Liver (tissue), 9 donors: Measurements from ENCODE around the gene ZC3HAV1. TPM values are rescaled to one million over a fixed set of nuclear protein-coding genes. Genes with fewer than 3 reads are reported as not detected.

Source experiments
- DNase-seq: peaks from one replicate; pipeline ENCODE4 v3.0.0-alpha.2; 2017; ENCODE audit warnings: low spot score
- H3K27ac ChIP-seq, 2 donors: one replicate each; pipeline ENCODE4 v1.7.0; 2013; ENCODE audit warnings: inconsistent platforms in 2 of 2, low read length in 2 of 2, control low read depth in 1 of 2, low read depth in 1 of 2, mild to moderate bottlenecking in 1 of 2
- H3K27me3 ChIP-seq, 4 donors: one replicate each; pipeline versions ENCODE4 v1.6.1 to v1.7.0; 2013; ENCODE audit warnings: low read length in 3 of 4, inconsistent platforms in 1 of 4, mild to moderate bottlenecking in 1 of 4, moderate library complexity in 1 of 4; ENCODE audit not compliant: control insufficient read depth in 4 of 4, insufficient read depth in 4 of 4
- H3K36me3 ChIP-seq, 4 donors: one replicate each; pipeline versions ENCODE4 v1.6.1 to v1.7.0; 2013; ENCODE audit warnings: low read length in 3 of 4, mild to moderate bottlenecking in 3 of 4, low read depth in 1 of 4, moderate library complexity in 1 of 4; ENCODE audit not compliant: control insufficient read depth in 4 of 4, insufficient read depth in 3 of 4
- H3K4me1 ChIP-seq, 4 donors: one replicate each; pipeline versions ENCODE4 v1.6.1 to v1.7.0; 2013; ENCODE audit warnings: low read length in 3 of 4, mild to moderate bottlenecking in 3 of 4, moderate library complexity in 1 of 4; ENCODE audit not compliant: control insufficient read depth in 4 of 4, insufficient read depth in 4 of 4
- H3K4me3 ChIP-seq, 3 donors: one replicate each; pipeline versions ENCODE4 v1.6.1 to v1.7.0; 2013; ENCODE audit warnings: low read length in 3 of 3, control low read depth in 1 of 3, low read depth in 1 of 3, mild to moderate bottlenecking in 1 of 3
- H3K9ac ChIP-seq, 2 donors: one replicate each; pipeline ENCODE4 v1.7.0; 2013; ENCODE audit warnings: low read length in 2 of 2, mild to moderate bottlenecking in 2 of 2, moderate library complexity in 2 of 2, control low read depth in 1 of 2, low read depth in 1 of 2
- H3K9me3 ChIP-seq, 4 donors: one replicate each; pipeline versions ENCODE4 v1.6.1 to v1.7.0; 2013; ENCODE audit warnings: low read length in 3 of 4; ENCODE audit not compliant: control insufficient read depth in 4 of 4
- FOXA2 ChIP-seq: IDR thresholded peaks from 2 replicates; pipeline ENCODE4 v1.6.1; 2016; ENCODE audit warnings: antibody characterized with exemption
- GABPA ChIP-seq, 2 donors: IDR thresholded peaks in 1 of 2; conservative IDR thresholded peaks in 1 of 2; 2 replicates each; pipeline ENCODE4 v1.6.1; 2016; ENCODE audit warnings: antibody characterized with exemption in 2 of 2, mild to moderate bottlenecking in 1 of 2, moderate library complexity in 1 of 2
- HNF4G ChIP-seq: IDR thresholded peaks from 2 replicates; pipeline ENCODE4 v1.6.1; 2016; ENCODE audit warnings: antibody characterized with exemption
- NR2F2 ChIP-seq: IDR thresholded peaks from 2 replicates; pipeline ENCODE4 v1.6.1; 2016; ENCODE audit warnings: antibody characterized with exemption
- RAD21 ChIP-seq, 2 donors: IDR thresholded peaks; 2 replicates each; pipeline ENCODE4 v1.6.1; 2016; ENCODE audit warnings: antibody characterized with exemption in 2 of 2, mild to moderate bottlenecking in 2 of 2
- RXRA ChIP-seq, 2 donors: IDR thresholded peaks; 2 replicates each; pipeline ENCODE4 v1.6.1; 2017 to 2018; ENCODE audit warnings: antibody characterized with exemption in 2 of 2, mild to moderate bottlenecking in 1 of 2
- SP1 ChIP-seq: IDR thresholded peaks from 2 replicates; pipeline ENCODE4 v1.6.1; 2018; ENCODE audit warnings: antibody characterized with exemption, mild to moderate bottlenecking
- YY1 ChIP-seq: IDR thresholded peaks from 2 replicates; pipeline ENCODE4 v1.6.1; 2016; ENCODE audit warnings: antibody characterized with exemption, mild to moderate bottlenecking
- ZBTB33 ChIP-seq: IDR thresholded peaks from 2 replicates; pipeline ENCODE4 v1.6.1; 2016; ENCODE audit warnings: antibody characterized with exemption
- WGBS: extraction: QIAGEN DNeasy Blood & Tissue Kit; methylation state at CpG from one replicate; pipeline ENCODE4 v1.1.7; 2013; 5-methylcytosine and 5-hydroxymethylcytosine counted together
- polyA plus RNA-seq, 2 donors: library from polyadenylated mRNA; stranded (reverse) in 1 of 2; unstranded in 1 of 2; fragments of 200-250 nt in 1 of 2; fragments of >200 nt in 1 of 2; fragmentation: Nextera tagmentation in 1 of 2; extraction: Ambion mirVana in 1 of 2; gene quantifications; one replicate each; pipeline versions ENCODE4 v1.2.1 to v1.2.3, GENCODE V29; 2013 to 2015
- total RNA-seq, 2 donors: library from RNA; depleted of rRNA; stranded (reverse); fragments of >200 nt; gene quantifications; one replicate each; pipeline ENCODE4 v1.2.3, GENCODE V29; 2014
- TF ChIP-seq, protein P1 (sequence below): IDR thresholded peaks from 2 replicates; pipeline ENCODE4 v1.6.1; 2016; ENCODE audit warnings: antibody characterized with exemption
- TF ChIP-seq, protein P2 (sequence below): IDR thresholded peaks from 2 replicates; pipeline ENCODE4 v1.6.1; 2016; ENCODE audit warnings: antibody characterized with exemption, mild to moderate bottlenecking
- TF ChIP-seq, protein P3 (sequence below): IDR thresholded peaks from 2 replicates; pipeline ENCODE4 v1.6.1; 2016; ENCODE audit warnings: antibody characterized with exemption
- donor health status: healthy.
- donor health status: healthy.
- donor health status: healthy.
- donor health status: healthy.
- donor health status: healthy.

ZC3HAV1 gene
- total and polyA plus RNA-seq, 4 donors = 6.6 to 40.5 (median 16.5) TPM

- no peak for DNase-seq
- TF ChIP-seq YY1 = no peak
- TF ChIP-seq, protein P1, sequence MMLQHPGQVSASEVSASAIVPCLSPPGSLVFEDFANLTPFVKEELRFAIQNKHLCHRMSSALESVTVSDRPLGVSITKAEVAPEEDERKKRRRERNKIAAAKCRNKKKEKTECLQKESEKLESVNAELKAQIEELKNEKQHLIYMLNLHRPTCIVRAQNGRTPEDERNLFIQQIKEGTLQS = no peak
- no peak for TF ChIP-seq RAD21 (IDR thresholded peaks at IDR 0.05)
- Histone ChIP-seq H3K36me3 (peaks cover 0 to 4% (median under 1%) of the 10 kb centered on the region in 4 donors), H3K9me3 (no peaks in the 10 kb centered on the region), H3K4me1 (peaks cover 0 to 4% (median 1%) of the 10 kb centered on the region in 4 donors), H3K9ac (no peak overlapping the region), H3K27me3 (no peaks in the 10 kb centered on the region), H3K27ac (no peak overlapping the region), H3K4me3 (no peak overlapping the region)
- 94% methylated on average over 4 of the region's 4 CpGs for WGBS
Observed at GRCh38 chr7:139139150-139139549, 29.6 kb upstream of the ZC3HAV1 start.

GRCh38 chr7:139133335-139134139, 24.0 kb upstream of the ZC3HAV1 start:
- peaks cover 0 to 2% (median 0%) of the 10 kb centered on the region in 4 donors for H3K36me3 ChIP-seq
- TF ChIP-seq NR2F2 = no peak
- TF ChIP-seq FOXA2 = no peak
- TF ChIP-seq RAD21 (IDR thresholded peaks at IDR 0.05) = peak; percentile 56 to 68
- peak; percentile 27 to 34 for TF ChIP-seq RXRA (IDR thresholded peaks at IDR 0.05)
- TF ChIP-seq, protein P2, sequence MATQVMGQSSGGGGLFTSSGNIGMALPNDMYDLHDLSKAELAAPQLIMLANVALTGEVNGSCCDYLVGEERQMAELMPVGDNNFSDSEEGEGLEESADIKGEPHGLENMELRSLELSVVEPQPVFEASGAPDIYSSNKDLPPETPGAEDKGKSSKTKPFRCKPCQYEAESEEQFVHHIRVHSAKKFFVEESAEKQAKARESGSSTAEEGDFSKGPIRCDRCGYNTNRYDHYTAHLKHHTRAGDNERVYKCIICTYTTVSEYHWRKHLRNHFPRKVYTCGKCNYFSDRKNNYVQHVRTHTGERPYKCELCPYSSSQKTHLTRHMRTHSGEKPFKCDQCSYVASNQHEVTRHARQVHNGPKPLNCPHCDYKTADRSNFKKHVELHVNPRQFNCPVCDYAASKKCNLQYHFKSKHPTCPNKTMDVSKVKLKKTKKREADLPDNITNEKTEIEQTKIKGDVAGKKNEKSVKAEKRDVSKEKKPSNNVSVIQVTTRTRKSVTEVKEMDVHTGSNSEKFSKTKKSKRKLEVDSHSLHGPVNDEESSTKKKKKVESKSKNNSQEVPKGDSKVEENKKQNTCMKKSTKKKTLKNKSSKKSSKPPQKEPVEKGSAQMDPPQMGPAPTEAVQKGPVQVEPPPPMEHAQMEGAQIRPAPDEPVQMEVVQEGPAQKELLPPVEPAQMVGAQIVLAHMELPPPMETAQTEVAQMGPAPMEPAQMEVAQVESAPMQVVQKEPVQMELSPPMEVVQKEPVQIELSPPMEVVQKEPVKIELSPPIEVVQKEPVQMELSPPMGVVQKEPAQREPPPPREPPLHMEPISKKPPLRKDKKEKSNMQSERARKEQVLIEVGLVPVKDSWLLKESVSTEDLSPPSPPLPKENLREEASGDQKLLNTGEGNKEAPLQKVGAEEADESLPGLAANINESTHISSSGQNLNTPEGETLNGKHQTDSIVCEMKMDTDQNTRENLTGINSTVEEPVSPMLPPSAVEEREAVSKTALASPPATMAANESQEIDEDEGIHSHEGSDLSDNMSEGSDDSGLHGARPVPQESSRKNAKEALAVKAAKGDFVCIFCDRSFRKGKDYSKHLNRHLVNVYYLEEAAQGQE = no peak
- peak; percentile 33 for TF ChIP-seq SP1
- TF ChIP-seq YY1 = peak; percentile 79
- TF ChIP-seq, protein P3, sequence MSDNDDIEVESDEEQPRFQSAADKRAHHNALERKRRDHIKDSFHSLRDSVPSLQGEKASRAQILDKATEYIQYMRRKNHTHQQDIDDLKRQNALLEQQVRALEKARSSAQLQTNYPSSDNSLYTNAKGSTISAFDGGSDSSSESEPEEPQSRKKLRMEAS = peak; percentile 86
- TF ChIP-seq HNF4G = no peak
- TF ChIP-seq ZBTB33 = peak; percentile 42
- TF ChIP-seq, protein P1 = peak; percentile 27
- TF ChIP-seq GABPA (IDR thresholded peaks at IDR 0.05 in 1 of 2, conservative IDR thresholded peaks at IDR 0.05 in 1 of 2) = peak; percentile 69 to 87
- peaks cover 3 to 8% (median 6%) of the 10 kb centered on the region in 4 donors for H3K4me1 ChIP-seq
- H3K4me3 ChIP-seq = peak overlapping the region; percentile 55 to 80 (median 68)
- H3K9me3 ChIP-seq = no peaks in the 10 kb centered on the region
- no peak overlapping the region for H3K27ac ChIP-seq
- WGBS = 2% methylated on average over 36 of the region's 36 CpGs
- peak overlapping the region; percentile 21 to 22 for H3K9ac ChIP-seq
- H3K27me3 ChIP-seq = no peaks in the 10 kb centered on the region
- peak; percentile 92 for DNase-seq
